Heart left ventricle (tissue), 16 donors: ENCODE measurements around the gene TAF6. TPM values are rescaled to one million over a fixed set of nuclear protein-coding genes. Genes with fewer than 3 reads are reported as not detected.
A peak's percentile ranks its signal among the peaks of the same experiment; 100 is the strongest.

ENCODE experiments used
- ATAC-seq, 4 donors: fragments of 200-7000 bp; cut with Tn5 transposase; one replicate each; pipeline ENCODE4 v1.9.1; 2020 to 2022; ENCODE audit warnings: moderate library complexity in 4 of 4, mild to moderate bottlenecking in 3 of 4, moderate number of reproducible peaks in 1 of 4
- DNase-seq, 5 donors: peaks; one replicate each; pipeline ENCODE4 v3.0.0-alpha.2; 2020
- H3K27ac ChIP-seq, 12 donors: fragments of 200-600 bp; sonication (generic) in 4 of 12; one replicate each; pipeline versions ENCODE4 v1.5.0 to v1.8.0; 2016 to 2022; ENCODE audit warnings: mild to moderate bottlenecking in 2 of 12
- H3K27me3 ChIP-seq, 9 donors: fragments of 200-600 bp; sonication (generic) in 2 of 9; one replicate each; pipeline versions ENCODE4 v1.5.1 to v1.8.0; 2016 to 2022; ENCODE audit warnings: mild to moderate bottlenecking in 3 of 9
- H3K36me3 ChIP-seq, 9 donors: fragments of 200-600 bp; sonication (generic) in 2 of 9; one replicate each; pipeline versions ENCODE4 v1.5.0 to v1.8.0; 2018 to 2022; ENCODE audit warnings: mild to moderate bottlenecking in 2 of 9
- H3K4me1 ChIP-seq, 12 donors: fragments of 200-600 bp; sonication (generic) in 4 of 12; one replicate each; pipeline versions ENCODE4 v1.5.0 to v1.8.0; 2016 to 2022; ENCODE audit warnings: mild to moderate bottlenecking in 3 of 12
- H3K4me3 ChIP-seq, 12 donors: fragments of 200-600 bp; sonication (generic) in 4 of 12; one replicate each; pipeline versions ENCODE4 v1.5.0 to v1.8.0; 2017 to 2022; ENCODE audit warnings: mild to moderate bottlenecking in 9 of 12, moderate library complexity in 4 of 12
- H3K9me3 ChIP-seq, 12 donors: fragments of 200-600 bp; sonication (generic) in 4 of 12; one replicate each; pipeline versions ENCODE4 v1.5.0 to v1.8.0; 2016 to 2022; ENCODE audit warnings: mild to moderate bottlenecking in 1 of 12
- POLR2A ChIP-seq, 2 donors: fragments of 450-650 bp; IDR thresholded peaks; one replicate each; pipeline ENCODE4 v1.6.1; 2017; ENCODE audit warnings: antibody characterized with exemption in 2 of 2, mild to moderate bottlenecking in 2 of 2, moderate library complexity in 2 of 2
- WGBS, 4 donors: extraction: QIAGEN DNeasy Blood & Tissue Kit in 2 of 4; methylation state at CpG; one replicate each; pipeline versions ENCODE4 v1.1.5 to v1.1.7; 2013 to 2018; 5-methylcytosine and 5-hydroxymethylcytosine counted together
- intact Hi-C, 10 donors: fragments of 100-400 bp; cut with DNase I; formaldehyde crosslinking; loops; one replicate each; pipeline versions ENCODE4 v1.11.1 to v1.14.2; 2022
- polyA plus RNA-seq, 2 donors: library from polyadenylated mRNA; stranded (reverse); fragments of 200-250 nt; gene quantifications; one replicate each; pipeline ENCODE4 v1.2.3, GENCODE V29; 2013
- total RNA-seq, 9 donors: library from RNA; depleted of rRNA in 2 of 9; stranded (reverse); fragments of >200 nt in 2 of 9; fragmentation: NEBNext Ultra II Directional in 3 of 9; extraction: Animal tissue kit (Norgen Biotek cat#: 25700) in 3 of 9; gene quantifications; one replicate each; pipeline versions ENCODE4 v1.1.0 to v1.2.4, GENCODE V29; 2016 to 2023
- TF ChIP-seq, protein P1 (sequence below), 12 donors: fragments of 200-600 bp; sonication (generic) in 4 of 12; IDR thresholded peaks; one replicate each; pipeline versions ENCODE4 v1.5.0 to v1.8.0; 2018 to 2022; ENCODE audit warnings: antibody characterized with exemption in 12 of 12, mild to moderate bottlenecking in 5 of 12
- donor health status: ischemic (EF 13 %, LVEDD 7.1; RV severe dilation, severe dysfunction).
- donor health status: healthy with polysubstance abuse.
- donor health status: DM: no; HTN: yes; CAD: no.
- donor health status: DM: no; HTN: no; CAD: no.
- donor health status: ischemic (EF 25% LVEDD 6.9; RV normal size, moderate dysfunction).
- donor health status: ischemic (EF 25% LVEDD 5.7; RV mildly dilated, moderate dysfunction).
- donor health status: healthy.
- donor health status: DM: yes; HTN: yes; CAD: no.
- donor health status: ischemic (EF 35%, LVEDD 5.7; RV mildly dilated, moderate dysfunction).
- donor health status: nonischemic (EF 11% LVEDD 7.7; RV severe dilation, severe dysfunction).
- donor health status: DM: yes; HTN: yes; CAD: no.
- donor health status: PGD.
- donor health status: ischemic (EF 29% LVEDD 5.4; RV normal size, mild dysfunction).
- donor health status: nonischemic (EF 23%, LVEDD 6.1; RV moderate dilation, normal function).

TAF6 gene
- total and polyA plus RNA-seq, 11 donors = 24.9 to 80.9 (median 34.1) TPM

DNA sequence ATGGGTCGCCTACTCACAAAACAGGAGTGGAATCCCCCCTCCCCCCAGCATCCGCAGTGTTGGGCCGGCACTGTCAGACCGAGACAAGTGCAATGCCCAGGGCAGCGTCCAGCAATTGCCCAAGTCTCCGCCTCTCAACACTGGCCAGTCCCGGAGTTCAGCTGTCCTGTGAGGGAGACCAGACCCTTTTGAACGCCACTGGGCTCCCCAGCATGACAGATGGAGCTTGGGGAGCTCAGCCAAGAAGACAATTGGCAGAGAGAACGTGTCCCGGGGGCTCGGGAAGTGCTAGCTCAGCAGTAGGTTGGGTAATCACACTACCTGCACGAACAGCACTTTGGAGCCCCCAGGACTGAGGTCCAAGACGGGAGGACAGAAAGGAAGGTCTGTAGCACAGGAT, 25.7 kb downstream of the TAF6 start:
- Histone ChIP-seq H3K9me3 (no peaks in the 10 kb centered on the region), H3K27me3 (no peaks in the 10 kb centered on the region), H3K4me3 (no peak overlapping the region), H3K36me3 (peaks cover 0 to 85% (median 83%) of the 10 kb centered on the region in 9 donors), H3K27ac (peak overlapping the region in 2 of 12 donors; percentile 5 to 17), H3K4me1 (peaks cover 0 to 22% (median 9%) of the 10 kb centered on the region in 12 donors)
- WGBS, 4 donors = 44 to 47% (median 45%) methylated on average over 6 to 13 of the region's 13 CpGs
- ATAC-seq (no peak), DNase-seq (no peak)
- TF ChIP-seq POLR2A (IDR thresholded peaks at IDR 0.05) = no peak
- TF ChIP-seq, protein P1, sequence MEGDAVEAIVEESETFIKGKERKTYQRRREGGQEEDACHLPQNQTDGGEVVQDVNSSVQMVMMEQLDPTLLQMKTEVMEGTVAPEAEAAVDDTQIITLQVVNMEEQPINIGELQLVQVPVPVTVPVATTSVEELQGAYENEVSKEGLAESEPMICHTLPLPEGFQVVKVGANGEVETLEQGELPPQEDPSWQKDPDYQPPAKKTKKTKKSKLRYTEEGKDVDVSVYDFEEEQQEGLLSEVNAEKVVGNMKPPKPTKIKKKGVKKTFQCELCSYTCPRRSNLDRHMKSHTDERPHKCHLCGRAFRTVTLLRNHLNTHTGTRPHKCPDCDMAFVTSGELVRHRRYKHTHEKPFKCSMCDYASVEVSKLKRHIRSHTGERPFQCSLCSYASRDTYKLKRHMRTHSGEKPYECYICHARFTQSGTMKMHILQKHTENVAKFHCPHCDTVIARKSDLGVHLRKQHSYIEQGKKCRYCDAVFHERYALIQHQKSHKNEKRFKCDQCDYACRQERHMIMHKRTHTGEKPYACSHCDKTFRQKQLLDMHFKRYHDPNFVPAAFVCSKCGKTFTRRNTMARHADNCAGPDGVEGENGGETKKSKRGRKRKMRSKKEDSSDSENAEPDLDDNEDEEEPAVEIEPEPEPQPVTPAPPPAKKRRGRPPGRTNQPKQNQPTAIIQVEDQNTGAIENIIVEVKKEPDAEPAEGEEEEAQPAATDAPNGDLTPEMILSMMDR (IDR thresholded peaks at IDR 0.05) = no peak
- intact Hi-C loops = loop anchor here in 1 of 10 donors (5.0 kb wide), 1 partner anchor 34 kb away; the partner anchor contains the start of gene MBLAC1

DNA sequence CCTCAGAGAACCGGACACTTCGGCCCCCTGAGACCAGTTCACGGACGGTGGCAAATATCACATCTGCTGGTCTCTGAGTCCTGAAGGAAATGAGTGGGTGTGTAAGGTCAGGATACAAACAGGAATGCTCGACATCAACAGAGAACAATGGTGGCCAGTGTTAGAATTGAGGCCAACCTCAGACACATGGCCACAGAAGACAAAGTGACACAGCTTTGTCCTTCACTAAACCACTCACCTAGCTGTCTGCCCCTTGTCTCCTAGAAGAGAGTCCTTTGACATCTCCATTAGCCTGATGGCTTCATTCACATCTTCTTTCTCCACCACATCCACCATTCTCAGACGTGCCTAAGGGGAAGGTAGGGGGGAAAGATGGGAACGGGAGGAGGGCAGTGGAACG, 26.1 kb downstream of the TAF6 start:
- intact Hi-C loops = loop anchor here in 1 of 10 donors (5.0 kb wide), 1 partner anchor 34 kb away; the partner anchor contains the start of gene MBLAC1
- 39 to 53% (median 45%) methylated on average over 8 of the region's 8 CpGs for WGBS, 4 donors
- DNase-seq (no peak), ATAC-seq (peak in 1 of 4 donors; percentile 32)
- Histone ChIP-seq H3K27me3 (no peaks in the 10 kb centered on the region), H3K36me3 (peaks cover 0 to 81% (median 78%) of the 10 kb centered on the region in 9 donors), H3K27ac (peak overlapping the region in 2 of 12 donors; percentile 5 to 17), H3K4me1 (peaks cover 0 to 27% (median 14%) of the 10 kb centered on the region in 12 donors), H3K4me3 (no peak overlapping the region), H3K9me3 (no peaks in the 10 kb centered on the region)
- TF ChIP-seq, protein P1 (IDR thresholded peaks at IDR 0.05) = no peak
- no peak for TF ChIP-seq POLR2A (IDR thresholded peaks at IDR 0.05)

DNA sequence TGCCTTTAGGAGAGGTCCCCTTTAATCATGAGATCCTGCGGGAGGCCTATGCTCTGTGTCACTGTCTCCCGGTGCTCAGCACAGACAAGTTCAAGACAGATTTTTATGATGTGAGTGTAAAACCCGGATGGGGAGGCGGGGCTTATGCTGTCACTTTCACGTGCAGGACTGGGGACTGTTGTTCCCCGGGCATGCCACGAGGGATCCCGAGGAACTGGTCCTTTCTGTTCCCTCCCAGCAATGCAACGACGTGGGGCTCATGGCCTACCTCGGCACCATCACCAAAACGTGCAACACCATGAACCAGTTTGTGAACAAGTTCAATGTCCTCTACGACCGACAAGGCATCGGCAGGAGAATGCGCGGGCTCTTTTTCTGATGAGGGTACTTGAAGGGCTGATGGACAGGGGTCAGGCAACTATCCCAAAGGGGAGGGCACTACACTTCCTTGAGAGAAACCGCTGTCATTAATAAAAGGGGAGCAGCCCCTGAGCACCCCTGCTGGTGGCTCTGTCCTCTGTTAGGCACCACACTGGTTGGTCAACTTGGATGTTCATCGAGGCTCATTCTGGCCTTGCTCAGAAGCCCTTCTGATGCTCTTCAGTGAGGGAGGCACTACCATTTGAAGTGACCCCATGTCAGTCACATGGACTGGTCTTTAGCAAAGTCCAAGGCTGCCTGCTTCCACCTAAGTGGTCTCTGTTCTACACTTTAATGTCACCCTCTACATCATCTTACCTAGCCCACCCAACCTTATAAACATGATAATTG, 27.6 kb downstream of the TAF6 start:
- intact Hi-C loops = loop anchor here in 1 of 10 donors (5.0 kb wide), 1 partner anchor 36 kb away; the partner anchor contains the start of gene MBLAC1
- Histone ChIP-seq H3K36me3 (peaks cover 0 to 66% (median 64%) of the 10 kb centered on the region in 9 donors), H3K4me1 (peaks cover 0 to 28% (median 16%) of the 10 kb centered on the region in 12 donors), H3K9me3 (no peaks in the 10 kb centered on the region), H3K4me3 (no peak overlapping the region), H3K27me3 (no peaks in the 10 kb centered on the region), H3K27ac (no peak overlapping the region)
- DNase-seq = no peak
- ATAC-seq = no peak
- 63 to 74% (median 69%) methylated on average over 14 to 19 of the region's 19 CpGs for WGBS, 4 donors
- TF ChIP-seq, protein P1 (IDR thresholded peaks at IDR 0.05) = no peak
- no peak for TF ChIP-seq POLR2A (IDR thresholded peaks at IDR 0.05)
